SK-N-SH (cell line): ENCODE data around the gene BCL11A.

ENCODE experiments used
- EP300 ChIP-seq, 2 experiments: IDR thresholded peaks; 2 replicates each; pipeline versions ENCODE4 v1.4.0 to v1.6.1; 2012; ENCODE audit warnings: borderline replicate concordance in 1 of 2, low read depth in 1 of 2, low read length in 1 of 2
- EZH2phosphoT487 ChIP-seq: fragments of 200-600 bp; sonication (generic); IDR thresholded peaks from 2 replicates; pipeline ENCODE4 v1.6.1; 2017; ENCODE audit warnings: low read depth, mixed run types, mild to moderate bottlenecking, antibody characterized with exemption, moderate library complexity, borderline replicate concordance
- GABPA ChIP-seq: IDR thresholded peaks from 2 replicates; pipeline ENCODE4 v1.4.0; 2012; ENCODE audit warnings: low read depth, mild to moderate bottlenecking
- NFIC ChIP-seq: IDR thresholded peaks from 2 replicates; pipeline ENCODE4 v1.4.0; 2012; ENCODE audit warnings: borderline replicate concordance
- POLR2AphosphoS5 ChIP-seq: IDR thresholded peaks from 2 replicates; pipeline ENCODE4 v1.6.1; 2012; ENCODE audit warnings: low read depth, low read length
- RAD21 ChIP-seq: IDR thresholded peaks from 2 replicates; pipeline ENCODE4 v1.6.1; 2012; ENCODE audit warnings: mild to moderate bottlenecking, low read length
- RCOR1 ChIP-seq: fragments of 150-350 bp; IDR thresholded peaks from 2 replicates; pipeline ENCODE4 v1.6.1; 2017; ENCODE audit warnings: antibody characterized with exemption, low read length
- SIN3A ChIP-seq: IDR thresholded peaks from 2 replicates; pipeline ENCODE4 v1.6.1; 2012; ENCODE audit warnings: low read depth, mild to moderate bottlenecking, low read length, moderate library complexity, borderline replicate concordance
- SMC3 ChIP-seq: IDR thresholded peaks from 2 replicates; pipeline ENCODE4 v1.6.1; 2012; ENCODE audit warnings: low read depth, low read length, improper control_type of control experiment
- TF ChIP-seq, protein P1 (sequence below): fragments of 200-600 bp; sonication (generic); IDR thresholded peaks from 2 replicates; pipeline ENCODE4 v1.6.1; 2017; ENCODE audit warnings: antibody characterized with exemption, mild to moderate bottlenecking, moderate library complexity
- TF ChIP-seq, protein P2 (sequence below): IDR thresholded peaks from 2 replicates; pipeline ENCODE4 v1.4.0; 2012; ENCODE audit warnings: low read depth, borderline replicate concordance
- TF ChIP-seq, protein P3 (sequence below): fragments of 150-350 bp; IDR thresholded peaks from 2 replicates; pipeline ENCODE4 v1.6.1; 2016; ENCODE audit warnings: mild to moderate bottlenecking, low read depth, low read length

DNA sequence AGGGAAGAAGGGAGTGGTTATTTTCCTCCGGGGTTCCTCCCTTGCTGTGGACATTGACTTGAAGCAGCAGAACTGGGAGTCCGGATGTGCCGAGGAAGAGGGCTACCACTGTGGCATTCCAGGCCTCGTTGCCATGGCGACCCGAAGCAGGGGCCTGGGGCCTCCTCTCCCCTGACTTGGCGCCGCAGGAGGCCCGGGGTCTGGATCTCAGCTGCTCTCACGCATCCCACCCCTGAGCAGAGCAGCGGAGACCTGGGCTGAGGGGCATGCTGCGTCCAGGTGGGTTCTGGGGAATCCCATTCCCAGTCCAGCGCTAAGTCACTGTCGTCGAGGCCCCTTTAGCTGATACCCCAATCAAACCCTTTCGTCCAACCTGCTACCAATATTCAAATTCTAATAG is 100.2 kb downstream of the BCL11A start:
- TF ChIP-seq, protein P1, sequence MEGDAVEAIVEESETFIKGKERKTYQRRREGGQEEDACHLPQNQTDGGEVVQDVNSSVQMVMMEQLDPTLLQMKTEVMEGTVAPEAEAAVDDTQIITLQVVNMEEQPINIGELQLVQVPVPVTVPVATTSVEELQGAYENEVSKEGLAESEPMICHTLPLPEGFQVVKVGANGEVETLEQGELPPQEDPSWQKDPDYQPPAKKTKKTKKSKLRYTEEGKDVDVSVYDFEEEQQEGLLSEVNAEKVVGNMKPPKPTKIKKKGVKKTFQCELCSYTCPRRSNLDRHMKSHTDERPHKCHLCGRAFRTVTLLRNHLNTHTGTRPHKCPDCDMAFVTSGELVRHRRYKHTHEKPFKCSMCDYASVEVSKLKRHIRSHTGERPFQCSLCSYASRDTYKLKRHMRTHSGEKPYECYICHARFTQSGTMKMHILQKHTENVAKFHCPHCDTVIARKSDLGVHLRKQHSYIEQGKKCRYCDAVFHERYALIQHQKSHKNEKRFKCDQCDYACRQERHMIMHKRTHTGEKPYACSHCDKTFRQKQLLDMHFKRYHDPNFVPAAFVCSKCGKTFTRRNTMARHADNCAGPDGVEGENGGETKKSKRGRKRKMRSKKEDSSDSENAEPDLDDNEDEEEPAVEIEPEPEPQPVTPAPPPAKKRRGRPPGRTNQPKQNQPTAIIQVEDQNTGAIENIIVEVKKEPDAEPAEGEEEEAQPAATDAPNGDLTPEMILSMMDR, result no peak
- TF ChIP-seq, protein P2, sequence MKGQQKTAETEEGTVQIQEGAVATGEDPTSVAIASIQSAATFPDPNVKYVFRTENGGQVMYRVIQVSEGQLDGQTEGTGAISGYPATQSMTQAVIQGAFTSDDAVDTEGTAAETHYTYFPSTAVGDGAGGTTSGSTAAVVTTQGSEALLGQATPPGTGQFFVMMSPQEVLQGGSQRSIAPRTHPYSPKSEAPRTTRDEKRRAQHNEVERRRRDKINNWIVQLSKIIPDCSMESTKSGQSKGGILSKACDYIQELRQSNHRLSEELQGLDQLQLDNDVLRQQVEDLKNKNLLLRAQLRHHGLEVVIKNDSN, result no peak
- TF ChIP-seq EP300 (IDR thresholded peaks at IDR 0.05; ENCODE audit: borderline replicate concordance in 1 of 2, low read depth in 1 of 2, low read length in 1 of 2) (no peak), SIN3A (no peak), SMC3 (no peak), NFIC (no peak), POLR2AphosphoS5 (no peak), RAD21 (no peak), GABPA (no peak), RCOR1 (no peak), EZH2phosphoT487 (no peak)
- TF ChIP-seq, protein P3, sequence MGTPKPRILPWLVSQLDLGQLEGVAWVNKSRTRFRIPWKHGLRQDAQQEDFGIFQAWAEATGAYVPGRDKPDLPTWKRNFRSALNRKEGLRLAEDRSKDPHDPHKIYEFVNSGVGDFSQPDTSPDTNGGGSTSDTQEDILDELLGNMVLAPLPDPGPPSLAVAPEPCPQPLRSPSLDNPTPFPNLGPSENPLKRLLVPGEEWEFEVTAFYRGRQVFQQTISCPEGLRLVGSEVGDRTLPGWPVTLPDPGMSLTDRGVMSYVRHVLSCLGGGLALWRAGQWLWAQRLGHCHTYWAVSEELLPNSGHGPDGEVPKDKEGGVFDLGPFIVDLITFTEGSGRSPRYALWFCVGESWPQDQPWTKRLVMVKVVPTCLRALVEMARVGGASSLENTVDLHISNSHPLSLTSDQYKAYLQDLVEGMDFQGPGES, result no peak
